ENCODE measurements around the gene HPS1. TPM values are rescaled to one million over a fixed set of nuclear protein-coding genes. Genes with fewer than 3 reads are reported as not detected.

Gene HPS1
- total and polyA plus RNA-seq, 2 donors (not counting 3 experiments of a cell fraction or from before 2014, with no cell fraction given): 60.7 to 67.5 TPM

DNA sequence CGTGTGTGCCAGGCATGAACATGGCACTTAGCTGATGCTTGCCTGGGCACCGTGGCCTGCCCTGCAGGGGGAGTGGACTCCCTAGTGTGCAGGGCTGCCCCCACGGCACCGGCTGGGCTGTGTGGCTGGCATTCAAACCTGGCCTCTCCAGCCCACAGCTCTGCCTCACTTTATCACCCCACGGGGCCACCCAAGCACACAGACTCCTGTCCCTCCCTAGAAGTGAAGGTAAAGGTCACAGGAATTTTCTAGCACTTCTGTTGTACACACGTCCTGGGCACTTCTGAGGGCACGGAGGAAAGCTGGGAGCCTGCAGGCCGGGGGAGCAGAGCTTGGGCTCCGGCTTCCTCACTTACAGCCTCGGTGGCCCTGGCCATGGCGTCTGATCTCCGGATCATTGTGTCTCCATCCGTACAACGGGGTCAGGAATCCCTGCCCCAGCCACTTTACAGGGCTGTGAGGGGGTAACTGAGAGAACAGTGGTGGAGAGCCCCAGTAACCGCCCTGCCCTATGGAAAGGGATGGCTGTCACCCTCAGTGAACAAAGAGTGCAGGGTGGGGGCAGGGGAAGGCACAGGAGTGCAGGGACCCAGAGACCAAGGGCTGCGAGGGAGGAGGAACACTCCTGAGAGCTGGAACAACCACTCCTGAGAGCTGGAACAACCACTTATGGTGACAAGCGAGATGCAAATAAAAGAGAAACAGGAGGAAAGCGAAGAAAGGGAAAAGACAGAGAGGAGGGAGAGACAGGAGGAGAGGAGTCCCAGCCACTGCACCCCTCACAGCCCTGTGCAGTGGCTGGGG is 27.9 kb downstream of the HPS1 start:
- TF ChIP-seq EZH2 (IDR thresholded peaks at IDR 0.05; ENCODE audit: borderline replicate concordance, low read depth, low read length, severe bottlenecking) (no peak), FOS (IDR thresholded peaks at IDR 0.05; ENCODE audit: borderline replicate concordance, insufficient read depth, low read length) (no peak), GATA2 (IDR thresholded peaks at IDR 0.05; ENCODE audit: insufficient read depth, insufficient read length, low read depth, low read length) (no peak), POLR2A (IDR thresholded peaks at IDR 0.05; ENCODE audit: low read depth, low read length) (no peak), POLR2AphosphoS5 (IDR thresholded peaks at IDR 0.05; ENCODE audit: insufficient read depth, low read depth, low read length) (no peak), MAX (IDR thresholded peaks at IDR 0.05; ENCODE audit: insufficient read depth, insufficient read length) (no peak), MYC (IDR thresholded peaks at IDR 0.05; ENCODE audit: low read depth, low read length) (no peak), CTCF (IDR thresholded peaks at IDR 0.05; ENCODE audit: extremely low read depth in 1 of 2, insufficient read depth in 1 of 2, low read depth in 1 of 2, low read length in 2 of 2) (no peak)
- dilution Hi-C loops (cut with MboI; ENCODE audit: extremely low pct_ligation_motif_present, low sequenced_read_pairs): no loop called here
- ChIA-PET POLR2A (no interaction called here), CTCF (interaction anchor here (1.7 to 2.2 kb wide), 2 partner anchors 48 to 156 kb away, joined by 4 to 6 read pairs; no protein-coding TSS in a partner anchor)
- Histone ChIP-seq H3K9ac (replicated peaks; ENCODE audit: extremely low read depth, insufficient read depth, low read length) (no peak overlapping the region), H2AFZ (ENCODE audit: low read depth, low read length) (no peak overlapping the region), H3K9me1 (replicated peaks; ENCODE audit: control insufficient read depth, extremely low read depth, insufficient read depth, low read length) (no peaks in the 10 kb centered on the region), H3K9me3 (replicated peaks; ENCODE audit: control insufficient read depth, insufficient read depth, low read length) (no peaks in the 10 kb centered on the region), H3K79me2 (ENCODE audit: control insufficient read depth, insufficient read depth, low read length) (no peaks in the 10 kb centered on the region), H3K27me3 (ENCODE audit: control insufficient read depth in 2 of 2, insufficient read depth in 2 of 2, low read length in 2 of 2) (no peaks in the 10 kb centered on the region), H3K4me3 (replicated peaks in 1 of 3; ENCODE audit: insufficient read depth in 1 of 3, low read depth in 1 of 3, low read length in 3 of 3) (no peak overlapping the region), H3K4me2 (ENCODE audit: insufficient read depth, low read length) (no peak overlapping the region), H3K36me3 (ENCODE audit: control insufficient read depth in 2 of 2, extremely low read depth in 1 of 2, insufficient read depth in 2 of 2, low read length in 2 of 2) (peaks cover 3 to 36% of the 10 kb centered on the region in 2 experiments), H4K20me1 (replicated peaks; ENCODE audit: control insufficient read depth, extremely low read depth, insufficient read depth, low read length) (no peaks in the 10 kb centered on the region), H3K27ac (ENCODE audit: insufficient read depth, low read depth, low read length) (no peak overlapping the region), H3K4me1 (ENCODE audit: control insufficient read depth, extremely low read depth, insufficient read depth, low read length) (peaks cover 14% of the 10 kb centered on the region)
- intact Hi-C loops (cut with micrococcal nuclease): no loop called here
- FAIRE-seq (no peak), DNase-seq (ENCODE audit: low read depth, low spot score) (no peak)
- no TSS peak for BruUV-seq (replicated peaks)

Measured in endothelial cell of umbilical vein (primary cell).